ENCODE measurements around the gene ENPP3. TPM values are rescaled to one million over a fixed set of nuclear protein-coding genes. Genes with fewer than 3 reads are reported as not detected.
"Not testable (repeated sequence)": the region's sequence is repeated elsewhere in the genome, so short reads cannot be mapped to it uniquely, and the experiment has no call there.

ENPP3 gene
- polyA plus RNA-seq, 1 of the 3 experiments (the other 2 are of a cell fraction) = not detected

DNA sequence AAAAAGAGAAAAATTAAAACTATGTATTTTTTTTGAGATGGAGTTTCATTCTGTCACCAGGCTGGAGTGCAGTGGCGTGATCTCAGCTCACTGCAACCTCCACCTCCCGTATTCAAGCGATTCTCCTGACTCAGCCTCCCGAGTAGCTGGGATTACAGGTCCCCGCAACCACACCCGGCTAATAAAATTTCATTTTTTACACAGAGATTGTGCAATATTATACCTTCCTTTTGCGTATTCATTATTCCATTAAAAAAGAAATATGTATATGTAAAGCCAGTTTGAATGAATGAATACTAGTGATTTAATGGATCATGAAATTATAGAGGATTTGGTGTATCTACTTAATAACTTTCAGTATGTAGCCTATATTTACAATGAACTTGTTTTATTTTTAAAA, 111.9 kb downstream of the ENPP3 start (continued):
- TF ChIP-seq, protein P1, sequence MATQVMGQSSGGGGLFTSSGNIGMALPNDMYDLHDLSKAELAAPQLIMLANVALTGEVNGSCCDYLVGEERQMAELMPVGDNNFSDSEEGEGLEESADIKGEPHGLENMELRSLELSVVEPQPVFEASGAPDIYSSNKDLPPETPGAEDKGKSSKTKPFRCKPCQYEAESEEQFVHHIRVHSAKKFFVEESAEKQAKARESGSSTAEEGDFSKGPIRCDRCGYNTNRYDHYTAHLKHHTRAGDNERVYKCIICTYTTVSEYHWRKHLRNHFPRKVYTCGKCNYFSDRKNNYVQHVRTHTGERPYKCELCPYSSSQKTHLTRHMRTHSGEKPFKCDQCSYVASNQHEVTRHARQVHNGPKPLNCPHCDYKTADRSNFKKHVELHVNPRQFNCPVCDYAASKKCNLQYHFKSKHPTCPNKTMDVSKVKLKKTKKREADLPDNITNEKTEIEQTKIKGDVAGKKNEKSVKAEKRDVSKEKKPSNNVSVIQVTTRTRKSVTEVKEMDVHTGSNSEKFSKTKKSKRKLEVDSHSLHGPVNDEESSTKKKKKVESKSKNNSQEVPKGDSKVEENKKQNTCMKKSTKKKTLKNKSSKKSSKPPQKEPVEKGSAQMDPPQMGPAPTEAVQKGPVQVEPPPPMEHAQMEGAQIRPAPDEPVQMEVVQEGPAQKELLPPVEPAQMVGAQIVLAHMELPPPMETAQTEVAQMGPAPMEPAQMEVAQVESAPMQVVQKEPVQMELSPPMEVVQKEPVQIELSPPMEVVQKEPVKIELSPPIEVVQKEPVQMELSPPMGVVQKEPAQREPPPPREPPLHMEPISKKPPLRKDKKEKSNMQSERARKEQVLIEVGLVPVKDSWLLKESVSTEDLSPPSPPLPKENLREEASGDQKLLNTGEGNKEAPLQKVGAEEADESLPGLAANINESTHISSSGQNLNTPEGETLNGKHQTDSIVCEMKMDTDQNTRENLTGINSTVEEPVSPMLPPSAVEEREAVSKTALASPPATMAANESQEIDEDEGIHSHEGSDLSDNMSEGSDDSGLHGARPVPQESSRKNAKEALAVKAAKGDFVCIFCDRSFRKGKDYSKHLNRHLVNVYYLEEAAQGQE (IDR thresholded peaks at IDR 0.05; ENCODE audit: low read depth, low read length) = no peak
- TF ChIP-seq MXI1 (IDR thresholded peaks at IDR 0.05; ENCODE audit: low read depth, low read length) (no peak), NFIC (IDR thresholded peaks at IDR 0.05; ENCODE audit: borderline replicate concordance) (no peak), TAF1 (IDR thresholded peaks at IDR 0.05; ENCODE audit: borderline replicate concordance, low read depth, low read length) (no peak)
- TF ChIP-seq, protein P2, sequence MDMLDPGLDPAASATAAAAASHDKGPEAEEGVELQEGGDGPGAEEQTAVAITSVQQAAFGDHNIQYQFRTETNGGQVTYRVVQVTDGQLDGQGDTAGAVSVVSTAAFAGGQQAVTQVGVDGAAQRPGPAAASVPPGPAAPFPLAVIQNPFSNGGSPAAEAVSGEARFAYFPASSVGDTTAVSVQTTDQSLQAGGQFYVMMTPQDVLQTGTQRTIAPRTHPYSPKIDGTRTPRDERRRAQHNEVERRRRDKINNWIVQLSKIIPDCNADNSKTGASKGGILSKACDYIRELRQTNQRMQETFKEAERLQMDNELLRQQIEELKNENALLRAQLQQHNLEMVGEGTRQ (IDR thresholded peaks at IDR 0.05; ENCODE audit: borderline replicate concordance, low read depth, low read length) = no peak
- TF ChIP-seq, protein P3, sequence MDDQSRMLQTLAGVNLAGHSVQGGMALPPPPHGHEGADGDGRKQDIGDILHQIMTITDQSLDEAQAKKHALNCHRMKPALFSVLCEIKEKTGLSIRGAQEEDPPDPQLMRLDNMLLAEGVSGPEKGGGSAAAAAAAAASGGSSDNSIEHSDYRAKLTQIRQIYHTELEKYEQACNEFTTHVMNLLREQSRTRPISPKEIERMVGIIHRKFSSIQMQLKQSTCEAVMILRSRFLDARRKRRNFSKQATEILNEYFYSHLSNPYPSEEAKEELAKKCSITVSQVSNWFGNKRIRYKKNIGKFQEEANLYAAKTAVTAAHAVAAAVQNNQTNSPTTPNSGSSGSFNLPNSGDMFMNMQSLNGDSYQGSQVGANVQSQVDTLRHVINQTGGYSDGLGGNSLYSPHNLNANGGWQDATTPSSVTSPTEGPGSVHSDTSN (IDR thresholded peaks at IDR 0.05) = no peak
- TF ChIP-seq, protein P4, sequence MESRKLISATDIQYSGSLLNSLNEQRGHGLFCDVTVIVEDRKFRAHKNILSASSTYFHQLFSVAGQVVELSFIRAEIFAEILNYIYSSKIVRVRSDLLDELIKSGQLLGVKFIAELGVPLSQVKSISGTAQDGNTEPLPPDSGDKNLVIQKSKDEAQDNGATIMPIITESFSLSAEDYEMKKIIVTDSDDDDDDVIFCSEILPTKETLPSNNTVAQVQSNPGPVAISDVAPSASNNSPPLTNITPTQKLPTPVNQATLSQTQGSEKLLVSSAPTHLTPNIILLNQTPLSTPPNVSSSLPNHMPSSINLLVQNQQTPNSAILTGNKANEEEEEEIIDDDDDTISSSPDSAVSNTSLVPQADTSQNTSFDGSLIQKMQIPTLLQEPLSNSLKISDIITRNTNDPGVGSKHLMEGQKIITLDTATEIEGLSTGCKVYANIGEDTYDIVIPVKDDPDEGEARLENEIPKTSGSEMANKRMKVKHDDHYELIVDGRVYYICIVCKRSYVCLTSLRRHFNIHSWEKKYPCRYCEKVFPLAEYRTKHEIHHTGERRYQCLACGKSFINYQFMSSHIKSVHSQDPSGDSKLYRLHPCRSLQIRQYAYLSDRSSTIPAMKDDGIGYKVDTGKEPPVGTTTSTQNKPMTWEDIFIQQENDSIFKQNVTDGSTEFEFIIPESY (IDR thresholded peaks at IDR 0.05; ENCODE audit: borderline replicate concordance, low read depth) = no peak

DNA sequence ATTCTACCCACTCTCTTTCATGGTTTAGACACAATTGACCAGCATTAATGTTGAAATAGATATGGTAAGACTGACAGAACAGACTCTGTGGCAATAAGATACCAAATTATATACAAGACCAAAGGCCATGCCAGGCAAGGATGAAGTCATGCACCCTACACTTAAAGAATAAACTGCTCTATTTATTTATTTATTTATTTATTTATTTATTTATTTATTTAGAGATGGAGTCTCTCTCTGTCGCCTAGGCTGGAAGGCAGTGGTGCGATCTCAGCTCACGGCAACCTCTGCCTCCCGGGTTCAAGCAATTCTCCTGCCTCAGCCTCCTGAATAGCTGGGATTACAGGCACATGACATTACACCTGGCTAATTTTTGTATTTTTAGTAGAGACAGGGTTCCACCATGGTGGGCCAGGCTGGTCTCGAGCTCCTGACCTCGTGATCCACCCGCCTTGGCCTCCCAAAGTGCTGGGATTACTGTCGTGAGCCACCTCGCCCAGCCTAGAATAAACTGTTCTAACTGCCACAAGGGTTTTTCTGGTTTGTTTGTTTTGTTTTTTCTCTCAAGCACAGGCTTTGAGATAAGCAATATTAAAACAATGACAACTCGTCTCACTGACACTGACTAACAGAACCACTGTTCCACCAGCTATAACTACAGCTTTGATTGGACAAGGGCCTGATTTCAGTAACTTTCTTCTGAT, 114.1 kb downstream of the ENPP3 start:
- H3K9ac ChIP-seq; H3K4me3 ChIP-seq (ENCODE audit: low read depth in 2 of 2, low read length in 1 of 2); H3K4me1 ChIP-seq (ENCODE audit: control insufficient read depth in 1 of 2, insufficient read depth in 2 of 2, low read depth in 1 of 2, low read length in 1 of 2); H3K9me2 ChIP-seq; H3K79me2 ChIP-seq (ENCODE audit: insufficient read depth); H3K4me2 ChIP-seq; POLR2A ChIA-PET; H3K36me3 ChIP-seq (replicated peaks in 1 of 2; ENCODE audit: control insufficient read depth in 1 of 2, insufficient read depth in 2 of 2, low read length in 1 of 2); H3F3A ChIP-seq (replicated peaks; ENCODE audit: insufficient read depth); CTCF ChIA-PET; H3K27ac ChIP-seq (ENCODE audit: low read depth in 2 of 2, low read length in 1 of 2); H3K9me3 ChIP-seq; H2AFZ ChIP-seq (ENCODE audit: low read depth); DNase-seq; H4K20me1 ChIP-seq (ENCODE audit: insufficient read depth); H3K27me3 ChIP-seq (ENCODE audit: insufficient read depth): not testable (repeated sequence)
- 17% methylated on average over 10 of the region's 10 CpGs for WGBS (ENCODE audit: low lambda C conversion rate)
